ENCODE data around the gene CYP2A7.

GRCh38 chr19:40906512-40906911, 24.5 kb upstream of the CYP2A7 start:
- TF ChIP-seq CTCF (IDR thresholded peaks at IDR 0.05) (no peak), POLR2A (IDR thresholded peaks at IDR 0.05) (no peak)
